Subcutaneous abdominal adipose tissue (tissue), 5 donors: ENCODE data around the gene TRIM36.

Experiments
- H3K27ac ChIP-seq: one replicate; pipeline ENCODE4 v1.7.0; 2013; ENCODE audit warnings: low read depth, mild to moderate bottlenecking, inconsistent platforms, low read length, moderate library complexity
- H3K27me3 ChIP-seq, 5 donors: one replicate each; pipeline ENCODE4 v1.7.0; 2013; ENCODE audit warnings: low read length in 5 of 5, inconsistent platforms in 1 of 5; ENCODE audit not compliant: control insufficient read depth in 5 of 5, insufficient read depth in 4 of 5
- H3K36me3 ChIP-seq, 5 donors: one replicate each; pipeline ENCODE4 v1.7.0; 2013; ENCODE audit warnings: low read length in 5 of 5; ENCODE audit not compliant: control insufficient read depth in 5 of 5, insufficient read depth in 5 of 5
- H3K4me1 ChIP-seq, 5 donors: one replicate each; pipeline ENCODE4 v1.7.0; 2013; ENCODE audit warnings: low read length in 5 of 5, mild to moderate bottlenecking in 3 of 5, moderate library complexity in 1 of 5; ENCODE audit not compliant: control insufficient read depth in 5 of 5, insufficient read depth in 5 of 5
- H3K4me3 ChIP-seq, 5 donors: one replicate each; pipeline ENCODE4 v1.7.0; 2013; ENCODE audit warnings: low read length in 5 of 5, low read depth in 1 of 5
- H3K9ac ChIP-seq, 5 donors: one replicate each; pipeline ENCODE4 v1.7.0; 2013; ENCODE audit warnings: low read length in 5 of 5, mild to moderate bottlenecking in 4 of 5, moderate library complexity in 3 of 5
- H3K9me3 ChIP-seq, 5 donors: one replicate each; pipeline ENCODE4 v1.7.0; 2013; ENCODE audit warnings: low read length in 5 of 5; ENCODE audit not compliant: control insufficient read depth in 5 of 5
- donor health status: healthy.
- donor health status: healthy.
- donor health status: healthy.
- donor health status: healthy.
- donor health status: healthy.

Gene TRIM36

DNA sequence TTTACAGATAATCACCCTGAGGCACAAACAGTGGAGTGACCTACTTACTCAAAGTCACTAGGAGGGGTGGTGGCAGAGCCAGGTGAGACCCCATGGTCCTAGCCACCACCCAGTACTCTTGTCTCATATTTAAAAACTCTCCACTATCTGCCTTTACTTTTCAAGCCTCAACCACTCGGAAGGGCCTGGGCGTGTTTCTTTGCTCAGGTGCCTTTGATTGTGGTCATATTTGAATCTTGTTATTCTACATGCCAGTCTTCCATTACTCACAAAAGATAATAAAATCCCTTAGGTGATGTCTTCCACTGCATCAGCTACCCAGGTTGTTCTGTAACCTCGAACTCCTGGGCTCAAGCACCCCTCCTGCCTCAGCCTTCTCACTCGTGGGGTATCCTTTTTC lies 20.7 kb upstream of the TRIM36 start:
- Histone ChIP-seq H3K9ac (no peak overlapping the region), H3K4me1 (peaks cover 0 to 9% (median 5%) of the 10 kb centered on the region in 5 donors), H3K4me3 (no peak overlapping the region), H3K36me3 (no peaks in the 10 kb centered on the region), H3K27me3 (peaks cover 0 to 2% (median 0%) of the 10 kb centered on the region in 5 donors), H3K27ac (no peak overlapping the region), H3K9me3 (no peaks in the 10 kb centered on the region)

DNA sequence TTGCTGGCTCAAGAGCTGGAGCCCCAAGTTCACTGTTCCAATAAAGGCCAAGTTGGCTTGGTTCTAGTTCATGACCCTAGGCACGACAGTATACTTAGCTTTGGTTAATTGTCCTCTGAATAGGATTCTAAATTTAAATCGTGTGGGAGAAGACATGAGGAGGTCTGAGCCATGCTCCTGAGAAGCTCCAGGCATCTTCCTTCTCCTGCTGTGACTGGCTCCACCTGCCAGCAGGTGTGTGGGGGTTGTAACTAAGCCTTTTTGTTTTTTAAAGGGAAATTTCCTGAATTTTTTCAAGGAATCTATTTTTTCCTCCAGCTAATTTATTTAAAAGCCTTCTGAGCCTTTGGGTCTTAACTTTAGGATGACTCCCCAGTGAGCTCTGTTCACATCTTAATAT lies 20.2 kb upstream of the TRIM36 start:
- peaks cover 0 to 7% (median 4%) of the 10 kb centered on the region in 5 donors for H3K4me1 ChIP-seq
- H3K4me3 ChIP-seq = no peak overlapping the region
- H3K9me3 ChIP-seq = no peaks in the 10 kb centered on the region
- H3K36me3 ChIP-seq = no peaks in the 10 kb centered on the region
- H3K27me3 ChIP-seq = peaks cover 0 to 3% (median 0%) of the 10 kb centered on the region in 5 donors
- H3K27ac ChIP-seq = no peak overlapping the region
- H3K9ac ChIP-seq = no peak overlapping the region

DNA sequence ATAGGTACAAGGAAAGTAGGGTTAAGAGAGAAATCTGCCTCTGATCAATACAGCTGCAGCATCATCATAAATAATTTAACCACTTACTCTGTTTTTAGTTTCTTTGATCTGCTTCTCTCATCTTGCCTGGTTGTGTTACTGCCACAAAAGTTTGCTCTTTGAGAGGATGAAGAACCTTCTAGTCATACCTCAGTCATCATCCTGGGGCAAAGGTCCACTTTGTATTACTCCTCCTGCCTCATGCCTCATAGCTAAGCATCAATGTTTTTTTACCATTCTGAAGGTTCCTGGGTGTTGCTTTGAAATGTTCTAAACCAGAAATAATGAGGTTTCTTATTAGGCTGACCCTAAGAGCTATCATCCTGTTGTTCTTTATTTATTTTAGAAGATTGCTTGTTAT lies 17.1 kb upstream of the TRIM36 start:
- no peaks in the 10 kb centered on the region for H3K4me1 ChIP-seq
- peaks cover 2 to 18% (median 14%) of the 10 kb centered on the region in 5 donors for H3K27me3 ChIP-seq
- H3K27ac ChIP-seq = no peak overlapping the region
- no peak overlapping the region for H3K9ac ChIP-seq
- H3K36me3 ChIP-seq = no peaks in the 10 kb centered on the region
- H3K9me3 ChIP-seq = no peaks in the 10 kb centered on the region
- no peak overlapping the region for H3K4me3 ChIP-seq

DNA sequence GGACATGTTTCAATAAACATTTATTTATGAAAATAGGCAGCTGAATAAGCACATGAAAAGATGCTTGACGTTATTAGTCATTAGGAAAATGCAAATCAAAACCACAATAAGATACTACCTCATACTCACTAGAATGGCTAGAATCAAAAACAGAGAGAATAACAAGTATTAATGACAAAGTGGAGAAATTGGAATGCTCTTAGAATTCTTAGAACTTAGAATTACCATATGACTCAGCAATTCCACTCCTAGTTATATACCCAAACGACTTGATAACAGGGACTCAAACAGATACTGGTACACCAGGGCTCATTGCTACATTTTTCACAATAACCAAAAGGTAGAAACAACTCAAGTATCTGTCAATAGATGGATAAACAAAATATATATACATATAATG lies 15.1 kb upstream of the TRIM36 start:
- H3K36me3 ChIP-seq = no peaks in the 10 kb centered on the region
- H3K27me3 ChIP-seq = peaks cover 13 to 33% (median 29%) of the 10 kb centered on the region in 5 donors
- H3K9me3 ChIP-seq = no peaks in the 10 kb centered on the region
- H3K27ac ChIP-seq = no peak overlapping the region
- H3K4me3 ChIP-seq = no peak overlapping the region
- H3K9ac ChIP-seq = no peak overlapping the region
- H3K4me1 ChIP-seq = peaks cover 0 to 11% (median 9%) of the 10 kb centered on the region in 5 donors

DNA sequence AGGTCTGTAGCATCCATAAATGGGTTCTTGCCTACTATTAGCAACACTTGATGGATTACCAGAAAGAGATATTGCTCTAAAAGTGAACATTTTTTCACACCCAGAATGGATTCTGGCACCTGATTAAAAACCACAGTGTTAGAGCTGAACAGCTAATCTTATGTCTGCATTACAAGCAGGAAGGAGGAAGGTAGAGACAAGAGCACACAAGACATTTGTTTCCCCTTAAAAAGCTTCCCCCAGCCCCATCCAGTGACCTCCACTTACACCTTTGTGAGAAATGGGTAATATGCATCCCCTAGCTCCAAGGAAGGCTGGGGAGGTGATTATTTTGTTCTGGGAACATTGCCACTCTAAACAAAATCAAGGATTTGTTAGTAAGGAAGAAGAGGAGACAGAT lies 12.0 kb upstream of the TRIM36 start:
- Histone ChIP-seq H3K27ac (no peak overlapping the region), H3K9me3 (no peaks in the 10 kb centered on the region), H3K4me3 (no peak overlapping the region), H3K36me3 (no peaks in the 10 kb centered on the region), H3K27me3 (peaks cover 25 to 50% (median 47%) of the 10 kb centered on the region in 5 donors), H3K9ac (no peak overlapping the region), H3K4me1 (peaks cover 3 to 20% (median 18%) of the 10 kb centered on the region in 5 donors)

- Histone ChIP-seq H3K4me1 (peaks cover 3 to 20% (median 18%) of the 10 kb centered on the region in 5 donors), H3K9ac (peak overlapping the region in 2 of 5 donors; percentile 13 to 47), H3K27me3 (peaks cover 25 to 50% (median 47%) of the 10 kb centered on the region in 5 donors), H3K4me3 (peak overlapping the region; percentile 57 to 68 (median 64)), H3K9me3 (no peaks in the 10 kb centered on the region), H3K36me3 (no peaks in the 10 kb centered on the region), H3K27ac (no peak overlapping the region)
These were observed 10.5 kb upstream of the TRIM36 start for GRCh38 chr5:115180165-115180709.

DNA sequence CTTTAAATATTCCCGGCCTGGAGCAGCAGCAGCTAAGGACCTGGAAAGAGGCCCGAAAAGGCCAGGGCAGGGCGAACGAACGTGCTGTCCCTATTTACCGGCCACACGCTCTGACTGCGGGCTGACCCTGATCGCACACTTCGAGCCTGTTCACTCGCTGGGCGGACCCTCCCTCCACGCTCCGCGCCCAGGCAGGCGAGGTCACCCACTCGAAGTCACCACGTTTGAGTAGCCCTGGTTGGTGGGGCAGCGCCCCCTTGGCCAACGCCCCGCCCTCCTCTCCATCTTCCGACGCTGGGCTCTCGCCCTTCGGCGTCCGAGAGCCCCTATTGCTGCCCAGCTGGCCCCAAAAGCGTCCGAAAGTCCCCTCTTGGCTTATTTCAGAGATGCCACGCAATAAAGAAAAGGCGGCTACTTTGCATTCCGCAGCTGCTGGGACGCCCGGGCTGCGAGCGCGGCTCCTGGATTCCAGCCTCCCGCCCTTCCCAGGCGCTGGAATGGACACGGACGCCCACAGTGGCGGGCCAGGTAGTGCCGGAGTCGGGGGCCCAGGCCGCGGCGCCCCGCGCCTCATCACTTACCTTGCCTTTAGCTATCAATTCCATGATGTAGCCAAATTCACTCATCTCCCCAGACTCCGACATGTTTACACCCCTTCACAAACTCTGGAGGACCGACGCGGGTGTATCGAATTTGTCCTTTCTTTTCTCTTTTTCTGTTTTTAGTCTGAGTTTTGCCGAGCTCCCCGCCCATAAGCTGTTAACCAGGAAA lies 9.9 kb upstream of the TRIM36 start:
- Histone ChIP-seq H3K9me3 (no peaks in the 10 kb centered on the region), H3K9ac (peak overlapping the region in 2 of 5 donors; percentile 13 to 47), H3K27ac (no peak overlapping the region), H3K36me3 (no peaks in the 10 kb centered on the region), H3K4me1 (peaks cover 3 to 20% (median 18%) of the 10 kb centered on the region in 5 donors), H3K27me3 (peaks cover 25 to 48% (median 45%) of the 10 kb centered on the region in 5 donors), H3K4me3 (peak overlapping the region; percentile 57 to 68 (median 64))

GRCh38 chr5:115179030-115179393 lies 9.3 kb upstream of the TRIM36 start:
- H3K27me3 ChIP-seq = peaks cover 25 to 44% (median 40%) of the 10 kb centered on the region in 5 donors
- H3K9me3 ChIP-seq = no peaks in the 10 kb centered on the region
- H3K36me3 ChIP-seq = no peaks in the 10 kb centered on the region
- H3K4me3 ChIP-seq = peak overlapping the region in 3 of 5 donors; percentile 57 to 68 (median 66)
- H3K27ac ChIP-seq = no peak overlapping the region
- H3K9ac ChIP-seq = no peak overlapping the region
- peaks cover 3 to 20% (median 18%) of the 10 kb centered on the region in 5 donors for H3K4me1 ChIP-seq

- Histone ChIP-seq H3K27ac (no peak overlapping the region), H3K36me3 (no peaks in the 10 kb centered on the region), H3K4me1 (peaks cover 0 to 26% (median 20%) of the 10 kb centered on the region in 5 donors), H3K9me3 (no peaks in the 10 kb centered on the region), H3K27me3 (peaks cover 0 to 17% (median 5%) of the 10 kb centered on the region in 5 donors), H3K9ac (peak overlapping the region in 2 of 5 donors; percentile 20 to 53), H3K4me3 (peak overlapping the region; percentile 56 to 89 (median 80))
These were observed 1.3 kb upstream of the TRIM36 start for GRCh38 chr5:115170929-115171510.
